KMS-11 (cell line): ENCODE measurements around the gene FLT3LG.

Source experiments
- H2AFZ ChIP-seq: fragments of 200-600 bp; sonication (generic); 2 replicates; pipeline ENCODE4 v1.6.1; 2016; ENCODE audit warnings: antibody characterized with exemption, mixed run types, low read depth
- H3K27ac ChIP-seq: fragments of 200-600 bp; sonication (generic); 2 replicates; pipeline ENCODE4 v1.6.1; 2016; ENCODE audit warnings: mild to moderate bottlenecking, mixed run types
- H3K27me3 ChIP-seq: fragments of 200-600 bp; sonication (generic); 2 replicates; pipeline ENCODE4 v1.6.1; 2017; ENCODE audit warnings: mild to moderate bottlenecking, low read depth, mixed run types, moderate library complexity; ENCODE audit not compliant: insufficient read depth
- H3K36me3 ChIP-seq: fragments of 200-600 bp; sonication (generic); 2 replicates; pipeline ENCODE4 v1.6.1; 2017; ENCODE audit warnings: mild to moderate bottlenecking, mixed run types; ENCODE audit not compliant: insufficient read depth
- H3K4me1 ChIP-seq: fragments of 200-600 bp; sonication (generic); 2 replicates; pipeline ENCODE4 v1.6.1; 2016; ENCODE audit warnings: mild to moderate bottlenecking, low read depth, mixed run types; ENCODE audit not compliant: poor library complexity, severe bottlenecking
- H3K4me2 ChIP-seq: fragments of 200-600 bp; sonication (generic); 2 replicates; pipeline ENCODE4 v1.7.0; 2016; ENCODE audit warnings: mild to moderate bottlenecking, mixed run types
- H3K4me3 ChIP-seq: fragments of 200-600 bp; sonication (generic); IDR thresholded peaks from 2 replicates; pipeline ENCODE4 v1.6.1; 2017; ENCODE audit warnings: low read depth, low read length, mixed read lengths; ENCODE audit not compliant: insufficient read depth
- H3K79me2 ChIP-seq: fragments of 200-600 bp; sonication (generic); 2 replicates; pipeline ENCODE4 v1.6.1; 2016; ENCODE audit warnings: low read depth, mixed run types; ENCODE audit not compliant: insufficient read depth
- H3K9ac ChIP-seq: fragments of 200-600 bp; sonication (generic); 2 replicates; pipeline ENCODE4 v1.6.1; 2016; ENCODE audit warnings: mild to moderate bottlenecking, mixed run types
- H4K20me1 ChIP-seq: fragments of 200-600 bp; sonication (generic); 2 replicates; pipeline ENCODE4 v1.6.1; 2016; ENCODE audit warnings: mild to moderate bottlenecking, mixed run types; ENCODE audit not compliant: insufficient read depth
- TF ChIP-seq, protein P1 (sequence below): fragments of 200-600 bp; sonication (generic); conservative IDR thresholded peaks from 2 replicates; pipeline ENCODE4 v1.6.1; 2017; ENCODE audit warnings: low read depth, mild to moderate bottlenecking, antibody characterized with exemption, low read length, moderate library complexity, mixed read lengths

Gene FLT3LG

DNA sequence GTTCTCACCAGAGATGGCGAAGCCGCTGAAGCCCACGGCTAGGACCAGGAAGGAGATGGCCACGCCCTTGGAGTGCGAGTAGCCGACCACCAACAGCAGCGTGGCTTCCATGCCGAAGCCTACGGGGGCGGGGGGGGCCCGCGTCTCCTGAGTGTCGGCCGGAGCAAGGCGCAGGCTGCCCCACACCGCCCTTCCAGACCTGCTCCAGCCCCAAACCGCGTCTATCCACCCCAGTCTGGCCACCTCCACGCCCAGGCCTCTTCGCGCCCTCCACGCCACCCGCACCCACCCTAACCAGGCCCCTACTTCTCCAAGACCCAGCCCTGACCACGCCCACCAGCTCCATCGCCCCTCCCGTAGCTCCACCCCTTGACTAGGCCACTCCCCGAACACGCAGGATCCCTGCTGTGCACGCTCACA, 42.7 kb upstream of the FLT3LG start:
- H3K36me3 ChIP-seq, result no peaks in the 10 kb centered on the region
- H3K4me2 ChIP-seq, result no peak overlapping the region
- peaks cover 91% of the 10 kb centered on the region for H3K27me3 ChIP-seq
- H3K4me1 ChIP-seq, result peaks cover 6% of the 10 kb centered on the region
- TF ChIP-seq, protein P1, sequence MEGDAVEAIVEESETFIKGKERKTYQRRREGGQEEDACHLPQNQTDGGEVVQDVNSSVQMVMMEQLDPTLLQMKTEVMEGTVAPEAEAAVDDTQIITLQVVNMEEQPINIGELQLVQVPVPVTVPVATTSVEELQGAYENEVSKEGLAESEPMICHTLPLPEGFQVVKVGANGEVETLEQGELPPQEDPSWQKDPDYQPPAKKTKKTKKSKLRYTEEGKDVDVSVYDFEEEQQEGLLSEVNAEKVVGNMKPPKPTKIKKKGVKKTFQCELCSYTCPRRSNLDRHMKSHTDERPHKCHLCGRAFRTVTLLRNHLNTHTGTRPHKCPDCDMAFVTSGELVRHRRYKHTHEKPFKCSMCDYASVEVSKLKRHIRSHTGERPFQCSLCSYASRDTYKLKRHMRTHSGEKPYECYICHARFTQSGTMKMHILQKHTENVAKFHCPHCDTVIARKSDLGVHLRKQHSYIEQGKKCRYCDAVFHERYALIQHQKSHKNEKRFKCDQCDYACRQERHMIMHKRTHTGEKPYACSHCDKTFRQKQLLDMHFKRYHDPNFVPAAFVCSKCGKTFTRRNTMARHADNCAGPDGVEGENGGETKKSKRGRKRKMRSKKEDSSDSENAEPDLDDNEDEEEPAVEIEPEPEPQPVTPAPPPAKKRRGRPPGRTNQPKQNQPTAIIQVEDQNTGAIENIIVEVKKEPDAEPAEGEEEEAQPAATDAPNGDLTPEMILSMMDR, result no peak
- no peak overlapping the region for H3K9ac ChIP-seq
- H3K79me2 ChIP-seq, result no peaks in the 10 kb centered on the region
- no peaks in the 10 kb centered on the region for H4K20me1 ChIP-seq
- H3K27ac ChIP-seq, result no peak overlapping the region
- no peak overlapping the region for H2AFZ ChIP-seq
- H3K4me3 ChIP-seq, result no peak overlapping the region

DNA sequence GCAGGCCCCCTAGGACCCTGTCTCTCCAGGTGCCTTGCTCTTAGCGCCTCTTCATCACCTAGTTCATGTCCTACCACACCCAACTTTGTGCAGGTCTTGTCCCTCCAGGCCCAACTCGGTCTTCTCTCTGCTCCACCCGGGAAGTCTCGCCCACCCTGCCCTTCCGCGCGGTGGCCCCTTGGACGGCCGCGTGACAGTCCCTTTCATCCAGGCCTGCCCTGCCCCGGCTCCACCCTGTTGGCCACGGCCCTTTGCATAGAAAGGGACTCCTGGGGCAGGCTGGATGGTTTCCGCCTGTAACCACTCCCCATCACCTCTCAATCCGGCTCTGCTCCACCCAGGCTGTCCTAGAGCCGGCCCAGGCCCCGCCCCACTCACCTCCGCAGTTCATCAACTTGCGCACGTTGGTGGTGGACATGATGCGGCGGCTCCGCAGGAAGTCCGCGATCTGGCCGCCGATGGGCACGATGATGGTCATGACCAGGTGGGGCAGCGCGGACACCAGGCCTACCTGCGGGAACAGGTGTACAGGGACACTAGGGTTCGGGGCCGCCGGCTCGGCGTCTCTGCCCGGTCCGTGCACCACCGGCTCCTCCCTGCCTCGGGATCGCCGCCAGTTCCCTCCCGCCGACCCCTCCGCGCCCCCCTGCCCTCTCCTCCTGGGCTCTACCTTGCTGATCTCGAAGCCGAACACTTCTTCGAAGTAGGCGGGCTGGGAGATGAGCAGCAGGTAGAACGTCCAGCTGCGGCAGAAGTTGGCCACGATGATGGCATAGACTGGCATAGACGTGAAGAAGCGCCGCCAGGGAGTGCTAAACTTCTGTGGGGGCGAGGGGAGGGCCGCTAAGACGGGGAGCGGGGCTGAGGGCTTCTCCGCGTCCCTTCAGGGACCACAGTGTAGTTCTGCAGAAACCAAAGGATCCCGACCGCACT, 41.6 kb upstream of the FLT3LG start:
- H3K27ac ChIP-seq, result no peak overlapping the region
- H3K4me1 ChIP-seq, result peaks cover 6% of the 10 kb centered on the region
- H3K27me3 ChIP-seq, result peaks cover 91% of the 10 kb centered on the region
- no peaks in the 10 kb centered on the region for H3K36me3 ChIP-seq
- H3K4me3 ChIP-seq, result no peak overlapping the region
- H3K79me2 ChIP-seq, result no peaks in the 10 kb centered on the region
- TF ChIP-seq, protein P1, result no peak
- no peak overlapping the region for H2AFZ ChIP-seq
- H4K20me1 ChIP-seq, result no peaks in the 10 kb centered on the region
- no peak overlapping the region for H3K4me2 ChIP-seq
- H3K9ac ChIP-seq, result no peak overlapping the region

DNA sequence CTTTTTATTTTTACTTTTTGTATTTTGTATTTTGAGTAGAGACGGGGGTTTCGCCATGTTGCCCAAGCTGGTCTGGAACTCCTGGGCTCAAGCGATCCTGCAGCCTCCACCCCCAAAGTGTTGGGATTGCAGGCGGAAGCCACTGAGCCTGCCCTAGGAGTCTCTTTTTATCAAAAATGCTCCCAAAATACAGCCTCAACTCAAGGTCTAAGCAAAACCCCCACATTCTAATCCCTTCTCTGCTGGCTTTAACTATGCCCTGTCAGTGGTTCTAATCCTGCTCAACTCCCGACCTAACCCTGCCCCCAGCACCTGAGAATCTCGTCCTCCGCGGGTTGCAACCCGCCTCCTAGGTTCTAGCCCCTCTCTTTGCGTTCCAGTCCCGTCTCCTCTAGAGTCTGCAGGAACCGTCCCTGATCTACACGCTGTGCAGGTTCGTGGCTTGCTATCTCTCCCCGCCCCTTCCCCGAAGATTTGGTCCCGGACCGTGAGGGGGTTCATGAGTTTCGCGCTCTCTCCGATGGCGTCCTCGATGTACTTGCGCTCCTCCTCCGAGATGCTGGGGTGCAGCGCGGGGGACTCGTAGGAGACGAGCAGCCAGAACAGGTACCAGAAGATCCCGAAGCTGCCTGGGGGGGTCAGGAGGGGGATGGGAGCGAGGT, 40.6 kb upstream of the FLT3LG start:
- H3K4me3 ChIP-seq, result no peak overlapping the region
- TF ChIP-seq, protein P1, result no peak
- H3K36me3 ChIP-seq, result no peaks in the 10 kb centered on the region
- no peak overlapping the region for H2AFZ ChIP-seq
- H3K4me2 ChIP-seq, result no peak overlapping the region
- H3K27me3 ChIP-seq, result peaks cover 91% of the 10 kb centered on the region
- peaks cover 6% of the 10 kb centered on the region for H3K4me1 ChIP-seq
- H3K79me2 ChIP-seq, result no peaks in the 10 kb centered on the region
- H3K27ac ChIP-seq, result no peak overlapping the region
- H3K9ac ChIP-seq, result no peak overlapping the region
- H4K20me1 ChIP-seq, result no peaks in the 10 kb centered on the region

GRCh38 chr19:49434907-49435583, 39.0 kb upstream of the FLT3LG start:
- Histone ChIP-seq H3K27me3 (peaks cover 91% of the 10 kb centered on the region), H3K79me2 (no peaks in the 10 kb centered on the region), H2AFZ (no peak overlapping the region), H3K4me2 (no peak overlapping the region), H4K20me1 (no peaks in the 10 kb centered on the region), H3K9ac (no peak overlapping the region), H3K36me3 (no peaks in the 10 kb centered on the region), H3K4me3 (no peak overlapping the region), H3K4me1 (peaks cover 3% of the 10 kb centered on the region), H3K27ac (no peak overlapping the region)
- TF ChIP-seq, protein P1, result no peak
